HEK293 (cell line): ENCODE results near the gene GAREM1.

Source experiments
- BCL11A ChIP-seq: fragments of 450-650 bp; formaldehyde crosslinking; IDR thresholded peaks from 2 replicates; pipeline ENCODE4 v1.5.1; 2016; ENCODE audit warnings: low read depth, missing biosample characterization, missing genetic modification characterization
- KLF9 ChIP-seq: fragments of 450-650 bp; formaldehyde crosslinking; IDR thresholded peaks from 2 replicates; pipeline ENCODE4 v1.5.1; 2016; ENCODE audit warnings: missing biosample characterization, missing genetic modification characterization, low read depth
- MEIS1 ChIP-seq: sonication (generic); formaldehyde crosslinking; IDR thresholded peaks from 2 replicates; pipeline ENCODE4 v1.8.1; 2022; ENCODE audit warnings: missing genetic modification reagents, mild to moderate bottlenecking, borderline replicate concordance
- ZBTB7A ChIP-seq: fragments of 450-650 bp; formaldehyde crosslinking; IDR thresholded peaks from 2 replicates; pipeline ENCODE4 v1.5.1; 2016; ENCODE audit warnings: low read depth, missing biosample characterization, missing genetic modification characterization
- ZNF10 ChIP-seq: fragments of 450-650 bp; formaldehyde crosslinking; IDR thresholded peaks from 2 replicates; pipeline ENCODE4 v1.5.1; 2017; ENCODE audit warnings: missing biosample characterization, missing genetic modification characterization
- ZNF423 ChIP-seq: fragments of 450-650 bp; formaldehyde crosslinking; IDR thresholded peaks from 2 replicates; pipeline ENCODE4 v1.5.1; 2016; ENCODE audit warnings: missing biosample characterization, missing genetic modification characterization
- ZNF555 ChIP-seq: fragments of 450-650 bp; formaldehyde crosslinking; conservative IDR thresholded peaks from 2 replicates; pipeline ENCODE4 v1.5.1; 2017; ENCODE audit warnings: missing biosample characterization, mild to moderate bottlenecking, missing genetic modification characterization, inconsistent platforms
- ZNF596 ChIP-seq: fragments of 450-650 bp; IDR thresholded peaks from 2 replicates; pipeline ENCODE4 v1.5.0; 2018; ENCODE audit warnings: missing biosample characterization, mild to moderate bottlenecking, missing genetic modification characterization, moderate library complexity
- ZNF768 ChIP-seq: fragments of 450-650 bp; formaldehyde crosslinking; IDR thresholded peaks from 2 replicates; pipeline ENCODE4 v1.5.1; 2018; ENCODE audit warnings: missing biosample characterization, mild to moderate bottlenecking, missing genetic modification characterization
- ZNF776 ChIP-seq: fragments of 450-650 bp; formaldehyde crosslinking; IDR thresholded peaks from 2 replicates; pipeline ENCODE4 v1.5.0; 2017; ENCODE audit warnings: missing biosample characterization, missing genetic modification characterization, borderline replicate concordance
- TF ChIP-seq, protein P1 (sequence below): fragments of 450-650 bp; formaldehyde crosslinking; IDR thresholded peaks from 2 replicates; pipeline ENCODE4 v1.5.1; 2016; ENCODE audit warnings: missing biosample characterization, missing genetic modification characterization

DNA sequence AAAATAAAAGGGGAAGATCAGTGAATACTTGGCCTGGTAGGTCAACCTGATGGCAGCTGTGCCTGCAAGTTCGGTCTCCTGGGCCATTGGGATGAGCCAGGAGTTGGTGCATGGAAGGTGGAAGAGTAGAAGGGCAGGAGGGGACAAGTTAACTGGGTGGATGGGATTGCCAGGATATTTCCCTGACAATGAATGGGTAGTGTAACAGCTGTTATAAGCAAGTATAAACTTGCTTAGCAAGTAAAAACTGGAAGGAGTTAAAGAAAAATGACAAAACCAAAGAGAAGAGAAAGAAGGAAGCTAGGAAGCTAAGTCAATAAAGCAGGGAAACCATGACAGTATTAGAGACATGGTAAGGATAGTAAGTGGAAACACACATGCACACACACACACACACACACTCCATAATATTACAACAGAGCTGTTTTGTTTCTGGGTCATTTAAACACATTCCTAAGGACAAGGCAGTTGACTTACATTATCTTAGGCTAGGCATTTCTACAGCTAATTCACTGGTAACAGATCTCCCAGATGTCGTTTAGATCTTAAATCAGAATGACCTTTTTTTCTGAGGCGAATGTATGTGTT lies 251.2 kb downstream of the GAREM1 start:
- TF ChIP-seq ZNF555 (no peak), ZNF776 (tag by site-specific recombination) (no peak), ZNF768 (tag by site-specific recombination) (no peak), ZNF10 (tag by site-specific recombination) (no peak), ZNF596 (tag by site-specific recombination) (no peak), ZBTB7A (tag by site-specific recombination) (no peak), ZNF423 (no peak), MEIS1 (CRISPR knock-in tag) (no peak), KLF9 (tag by site-specific recombination) (no peak), BCL11A (tag by site-specific recombination) (no peak)
- TF ChIP-seq, protein P1, sequence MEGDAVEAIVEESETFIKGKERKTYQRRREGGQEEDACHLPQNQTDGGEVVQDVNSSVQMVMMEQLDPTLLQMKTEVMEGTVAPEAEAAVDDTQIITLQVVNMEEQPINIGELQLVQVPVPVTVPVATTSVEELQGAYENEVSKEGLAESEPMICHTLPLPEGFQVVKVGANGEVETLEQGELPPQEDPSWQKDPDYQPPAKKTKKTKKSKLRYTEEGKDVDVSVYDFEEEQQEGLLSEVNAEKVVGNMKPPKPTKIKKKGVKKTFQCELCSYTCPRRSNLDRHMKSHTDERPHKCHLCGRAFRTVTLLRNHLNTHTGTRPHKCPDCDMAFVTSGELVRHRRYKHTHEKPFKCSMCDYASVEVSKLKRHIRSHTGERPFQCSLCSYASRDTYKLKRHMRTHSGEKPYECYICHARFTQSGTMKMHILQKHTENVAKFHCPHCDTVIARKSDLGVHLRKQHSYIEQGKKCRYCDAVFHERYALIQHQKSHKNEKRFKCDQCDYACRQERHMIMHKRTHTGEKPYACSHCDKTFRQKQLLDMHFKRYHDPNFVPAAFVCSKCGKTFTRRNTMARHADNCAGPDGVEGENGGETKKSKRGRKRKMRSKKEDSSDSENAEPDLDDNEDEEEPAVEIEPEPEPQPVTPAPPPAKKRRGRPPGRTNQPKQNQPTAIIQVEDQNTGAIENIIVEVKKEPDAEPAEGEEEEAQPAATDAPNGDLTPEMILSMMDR = no peak
